Head of caudate nucleus (tissue), 42 donors: ENCODE measurements around the gene HLCS.
A peak's percentile ranks its signal among the peaks of the same experiment; 100 is the strongest.
"Not testable (repeated sequence)": the region's sequence is repeated elsewhere in the genome, so short reads cannot be mapped to it uniquely, and the experiment has no call there.

Experiments used
- DNase-seq, 42 donors: peaks; one replicate each; pipeline versions ENCODE4 v3.0.0 to v3.0.0-alpha.2; 2020 to 2021; ENCODE audit warnings: mixed read lengths in 7 of 42
- intact Hi-C: fragments of 100-400 bp; cut with DNase I; formaldehyde crosslinking; loops from one replicate; pipeline ENCODE4 v1.15.0; 2022

Gene HLCS

GRCh38 chr21:36964827-36965719, 1.4 kb downstream of the HLCS start:
- intact Hi-C loops: no loop called here
- DNase-seq: no peak

- intact Hi-C loops: no loop called here
- DNase-seq: no peak
Measured at GRCh38 chr21:36964398-36964797, 2.1 kb downstream of the HLCS start.

- intact Hi-C loops: no loop called here
- DNase-seq: no peak
Measured at GRCh38 chr21:36962098-36962780, 4.2 kb downstream of the HLCS start.

- intact Hi-C loops: no loop called here
- no peak for DNase-seq
Measured at GRCh38 chr21:36960676-36961284, 5.7 kb downstream of the HLCS start.

GRCh38 chr21:36959020-36959835, 7.2 kb downstream of the HLCS start:
- no peak for DNase-seq
- intact Hi-C loops: no loop called here

GRCh38 chr21:36955783-36956182, 10.7 kb downstream of the HLCS start:
- intact Hi-C loops: no loop called here
- DNase-seq: no peak

GRCh38 chr21:36952331-36952730, 14.1 kb downstream of the HLCS start:
- DNase-seq, intact Hi-C loops: not testable (repeated sequence)

- no peak for DNase-seq
- intact Hi-C loops: no loop called here
Measured at GRCh38 chr21:36949171-36950141, 17.0 kb downstream of the HLCS start.

GRCh38 chr21:36948686-36949085, 17.8 kb downstream of the HLCS start:
- intact Hi-C loops: no loop called here
- no peak for DNase-seq

- DNase-seq: peak in 1 of 42 donors; percentile 42
- intact Hi-C loops: no loop called here
Measured at GRCh38 chr21:36946949-36947356, 19.5 kb downstream of the HLCS start.

- intact Hi-C loops: no loop called here
- peak in 14 of 42 donors; percentile 8 to 66 (median 38) for DNase-seq
Measured at GRCh38 chr21:36945496-36946138, 20.9 kb downstream of the HLCS start.

GRCh38 chr21:36936361-36937135, 29.9 kb downstream of the HLCS start:
- no peak for DNase-seq

GRCh38 chr21:36934864-36935420, 31.5 kb downstream of the HLCS start:
- intact Hi-C loops: no loop called here
- no peak for DNase-seq

More at GRCh38 chr21:36936361-36937135, 29.9 kb downstream of the HLCS start:
- intact Hi-C loops: no loop called here

- no peak for DNase-seq
Measured at GRCh38 chr21:36932161-36932816, 34.2 kb downstream of the HLCS start.

GRCh38 chr21:36929622-36930021, 36.8 kb downstream of the HLCS start:
- intact Hi-C loops: loop anchor here (5.0 to 10.0 kb wide), 3 partner anchors 185 to 422 kb away; no protein-coding TSS in a partner anchor

More at GRCh38 chr21:36932161-36932816, 34.2 kb downstream of the HLCS start:
- intact Hi-C loops: no loop called here

GRCh38 chr21:36928960-36929359, 37.5 kb downstream of the HLCS start:
- intact Hi-C loops: loop anchor here (5.0 to 10.0 kb wide), 3 partner anchors 184 to 422 kb away; no protein-coding TSS in a partner anchor
- DNase-seq: no peak

More at GRCh38 chr21:36929622-36930021, 36.8 kb downstream of the HLCS start:
- peak; percentile 16 to 78 (median 57) for DNase-seq
